K562 (cell line): ENCODE results near the gene PIP5K1B. TPM values are rescaled to one million over a fixed set of nuclear protein-coding genes. Genes with fewer than 3 reads are reported as not detected.

Experiments used
- ATAC-seq: fragments of 200-7000 bp; cut with Tn5 transposase; 3 replicates; pipeline ENCODE4 v1.9.1; 2020; ENCODE audit warnings: moderate library complexity
- BruUV-seq: library from RNA; stranded (reverse); fragments of 400-500 nt; replicated peaks from 2 replicates; lab custom pipeline; 2021; lab: Mats Ljungman, UMichigan
- CTCF ChIA-PET: fragments of 300-600 bp; formaldehyde crosslinking; extraction: SDS; loops from one replicate; lab custom pipeline; 2021; ENCODE audit warnings: low intra/inter-chr PET ratio; lab: Yijun Ruan, JAX
- POLR2A ChIA-PET: fragments of 300-600, 350-650 bp; sonication (Branson Sonifier 250); formaldehyde crosslinking; extraction: SDS; loops from one replicate; lab custom pipeline; 2021; ENCODE audit warnings: antibody characterized with exemption, inconsistent platforms; lab: Yijun Ruan, JAX
- DNase-seq, 4 experiments: peaks; one replicate each; pipeline versions ENCODE4 v3.0.0 to v3.0.0-alpha.2; 2011 to 2018; ENCODE audit warnings: low spot score in 3 of 4, mixed read lengths in 3 of 4; ENCODE audit errors: extremely low read depth in 1 of 4
- FAIRE-seq: peaks from 2 replicates; lab custom pipeline; 2011; peaks lifted over from hg19 to GRCh38; lab: Jason Lieb, UNC
- H2AFZ ChIP-seq: 2 replicates; pipeline ENCODE4 v1.6.0; 2011; ENCODE audit warnings: low read depth, low read length, control low read depth, inconsistent platforms
- H3K27ac ChIP-seq: fragments of 200-600 bp; 3 replicates; pipeline ENCODE4 v1.8.0; 2011; ENCODE audit warnings: low read depth, mild to moderate bottlenecking, control low read depth, inconsistent platforms, low read length, moderate library complexity, mixed read lengths; ENCODE audit errors: extremely low read depth
- H3K27me3 ChIP-seq, 2 experiments: fragments of 300-600 bp in 1 of 2; 2 replicates in 1 of 2; 3 replicates in 1 of 2; pipeline versions ENCODE4 v1.6.0 to v1.8.0; 2011; ENCODE audit warnings: inconsistent platforms in 2 of 2, low read length in 2 of 2, mild to moderate bottlenecking in 1 of 2, mixed read lengths in 1 of 2, moderate library complexity in 1 of 2; ENCODE audit not compliant: control insufficient read depth in 2 of 2, insufficient read depth in 2 of 2
- H3K36me3 ChIP-seq: fragments of 300-600 bp; 3 replicates; pipeline ENCODE4 v1.8.0; 2011; ENCODE audit warnings: mild to moderate bottlenecking, low read length, inconsistent platforms; ENCODE audit not compliant: control insufficient read depth, insufficient read depth
- H3K4me1 ChIP-seq, 2 experiments: fragments of 200-600 bp in 1 of 2; replicated peaks in 1 of 2; 2 replicates in 1 of 2; 3 replicates in 1 of 2; pipeline versions ENCODE4 v1.5.1 to v1.8.0; 2011; ENCODE audit warnings: inconsistent platforms in 2 of 2, low read length in 2 of 2, mild to moderate bottlenecking in 1 of 2, mixed read lengths in 1 of 2, moderate library complexity in 1 of 2; ENCODE audit not compliant: control insufficient read depth in 2 of 2, insufficient read depth in 2 of 2
- H3K4me2 ChIP-seq: 2 replicates; pipeline ENCODE4 v1.6.1; 2011; ENCODE audit warnings: low read length, control low read depth, inconsistent platforms, mixed read lengths; ENCODE audit not compliant: insufficient read depth
- H3K4me3 ChIP-seq: fragments of 200-600 bp; sonication (generic), shearing (Covaris generic); 2 replicates; pipeline ENCODE4 v1.5.1; 2016; ENCODE audit warnings: control low read depth, inconsistent platforms
- H3K79me2 ChIP-seq: fragments of 200-600 bp; 3 replicates; pipeline ENCODE4 v1.8.0; 2011; ENCODE audit warnings: low read length, inconsistent platforms; ENCODE audit not compliant: control insufficient read depth, insufficient read depth
- H3K9ac ChIP-seq, 2 experiments: 2 replicates each; pipeline versions ENCODE4 v1.6.0 to v1.6.1; 2011; ENCODE audit warnings: low read depth in 2 of 2, low read length in 2 of 2, control low read depth in 1 of 2, inconsistent platforms in 1 of 2, mild to moderate bottlenecking in 1 of 2, mixed read lengths in 1 of 2; ENCODE audit not compliant: insufficient read depth in 1 of 2
- H3K9me1 ChIP-seq: one replicate; pipeline ENCODE4 v1.6.0; 2011; ENCODE audit warnings: inconsistent platforms, mild to moderate bottlenecking, low read length, moderate library complexity; ENCODE audit not compliant: control insufficient read depth, insufficient read depth
- H3K9me3 ChIP-seq: replicated peaks from 2 replicates; pipeline ENCODE4 v1.5.1; 2011; ENCODE audit warnings: low read depth, low read length, inconsistent platforms; ENCODE audit not compliant: control insufficient read depth, insufficient read depth
- H4K20me1 ChIP-seq: replicated peaks from 2 replicates; pipeline ENCODE4 v1.6.1; 2011; ENCODE audit warnings: low read length, inconsistent platforms, mixed read lengths; ENCODE audit not compliant: control insufficient read depth, insufficient read depth
- ARHGAP35 ChIP-seq: fragments of 450-650 bp; IDR thresholded peaks from 2 replicates; pipeline ENCODE4 v1.6.1; 2018; ENCODE audit not compliant: partially characterized antibody
- CCNT2 ChIP-seq: IDR thresholded peaks from 2 replicates; pipeline ENCODE4 v1.6.1; 2011; ENCODE audit warnings: borderline replicate concordance, low read depth, mild to moderate bottlenecking, moderate library complexity, mixed read lengths, low read length; ENCODE audit not compliant: insufficient read length; ENCODE audit errors: extremely low read depth
- EZH2 ChIP-seq: IDR thresholded peaks from 2 replicates; pipeline ENCODE4 v1.6.1; 2012; ENCODE audit warnings: low read depth, mild to moderate bottlenecking, inconsistent platforms, low read length, borderline replicate concordance
- L3MBTL2 ChIP-seq: fragments of 450-650 bp; IDR thresholded peaks from 2 replicates; pipeline ENCODE4 v1.6.1; 2016; ENCODE audit warnings: mild to moderate bottlenecking, moderate library complexity
- MTF1 ChIP-seq: fragments of 250-450 bp; sonication (Bioruptor Pico); IDR thresholded peaks from 2 replicates; pipeline ENCODE4 v1.9.0; 2021; ENCODE audit warnings: moderate library complexity, mild to moderate bottlenecking, inconsistent platforms, borderline replicate concordance
- NFXL1 ChIP-seq: fragments of 450-650 bp; formaldehyde crosslinking; IDR thresholded peaks from 2 replicates; pipeline ENCODE4 v1.4.0; 2021; ENCODE audit warnings: mild to moderate bottlenecking
- USF2 ChIP-seq: sonication (generic); formaldehyde crosslinking; IDR thresholded peaks from 2 replicates; pipeline ENCODE4 v1.5.0; 2020; ENCODE audit warnings: missing genetic modification reagents
- WHSC1 ChIP-seq: IDR thresholded peaks from one replicate; pipeline ENCODE4 v1.6.1; 2012; ENCODE audit warnings: low read length, control low read depth, inconsistent platforms
- ZBTB43 ChIP-seq: sonication (generic); formaldehyde crosslinking; IDR thresholded peaks from 2 replicates; pipeline ENCODE4 v1.8.0; 2023; ENCODE audit warnings: mild to moderate bottlenecking, missing genetic modification reagents
- ZNF165 ChIP-seq: fragments of 250-450 bp; sonication (Bioruptor Pico); IDR thresholded peaks from 2 replicates; pipeline ENCODE4 v1.4.0; 2020; ENCODE audit warnings: borderline replicate concordance
- WGBS: fragments of 100-300 bp; shearing (Covaris generic); methylation state at CpG from one replicate; pipeline ENCODE4 v1.1.6; 2016; ENCODE audit warnings: low coverage, mixed read lengths; ENCODE audit not compliant: insufficient coverage; ENCODE audit errors: missing lambda C conversion rate; 5-methylcytosine and 5-hydroxymethylcytosine counted together
- in situ Hi-C: fragments of 300-500 bp; cut with MboI; formaldehyde crosslinking; loops from 4 replicates; pipeline ENCODE4 v1.15.0; 2018; ENCODE audit warnings: inconsistent platforms, mixed read lengths
- intact Hi-C: fragments of 100-400 bp; cut with micrococcal nuclease; formaldehyde crosslinking; loops from 2 replicates; pipeline ENCODE4 v1.14.2; 2022
- polyA plus RNA-seq, 8 experiments: library from polyadenylated mRNA; depleted of rRNA in 4 of 8; stranded (reverse) in 5 of 8; unstranded in 3 of 8; fragments of >200 nt; fragmentation: Nextera tagmentation in 2 of 8; fragmentation: Illumina TruSeq in 1 of 8; extraction: Ambion mirVana in 2 of 8; extraction: Trizol in 1 of 8; gene quantifications; 2 replicates each; pipeline versions ENCODE4 v1.2.1 to v1.2.3, GENCODE V29; 2011 to 2014; ENCODE audit warnings: inconsistent platforms in 1 of 8, missing spikeins in 1 of 8
- total RNA-seq, 7 experiments: library from RNA; depleted of rRNA in 6 of 7; stranded (reverse); fragments of >200 nt in 6 of 7; fragmentation: Illumina TruSeq in 2 of 7; extraction: Trizol in 2 of 7; gene quantifications; 2 replicates each; pipeline versions ENCODE4 v1.2.1 to v1.2.3, GENCODE V29; 2011 to 2021; ENCODE audit warnings: low replicate concordance in 1 of 7

The PIP5K1B gene
- total and polyA plus RNA-seq, 9 of the 15 experiments (the other 6 are each of a cell fraction or from before 2014, with no cell fraction given), result 3.1 to 12.9 (median 7.4) TPM

- no peak overlapping the region for H2AFZ ChIP-seq
- POLR2A ChIA-PET, result interaction anchor here (1.0 kb wide), 1 partner anchor 147 kb away, joined by 3 read pairs; no protein-coding TSS in a partner anchor
- TF ChIP-seq ARHGAP35 (no peak), L3MBTL2 (no peak), NFXL1 (CRISPR knock-in tag) (no peak), EZH2 (no peak), ZNF165 (CRISPR knock-in tag) (no peak), USF2 (CRISPR knock-in tag) (no peak), CCNT2 (no peak), MTF1 (CRISPR knock-in tag) (no peak), ZBTB43 (no peak), WHSC1 (no peak)
- TF ChIP-seq, all 486 proteins: peak for 0
- Histone ChIP-seq H3K27ac (no peak overlapping the region), H3K4me3 (no peak overlapping the region), H3K36me3 (peaks cover 54% of the 10 kb centered on the region), H3K9me1 (no peaks in the 10 kb centered on the region), H3K9ac (no peak overlapping the region), H3K4me1 (peaks cover 8 to 11% of the 10 kb centered on the region in 2 experiments; a peak in 2 of 5 replicates), H3K27me3 (no peaks in the 10 kb centered on the region), H3K79me2 (peaks cover 47% of the 10 kb centered on the region), H3K9me3 (no peaks in the 10 kb centered on the region), H4K20me1 (no peaks in the 10 kb centered on the region; the same call in 1 of the 2 replicates), H3K4me2 (no peak overlapping the region)
- in situ Hi-C loops, result loop anchor here (25.0 kb wide), 1 partner anchor 891 kb away; no protein-coding TSS in a partner anchor
- CTCF ChIA-PET, result no interaction called here
- DNase-seq (no peak), ATAC-seq (no peak), FAIRE-seq (no peak)
- intact Hi-C loops, result no loop called here
- BruUV-seq, result no TSS peak
- 100% methylated on average over 3 of the region's 4 CpGs for WGBS
These were observed 340.8 kb downstream of the PIP5K1B start for GRCh38 chr9:69045821-69046220.
